ENCODE results near the gene PLEKHJ1. TPM values are rescaled to one million over a fixed set of nuclear protein-coding genes. Genes with fewer than 3 reads are reported as not detected.
A peak's percentile ranks its signal among the peaks of the same experiment; 100 is the strongest.

PLEKHJ1 gene
- total and polyA plus RNA-seq, 12 donors, result 18.1 to 89.5 (median 71.7) TPM

DNA sequence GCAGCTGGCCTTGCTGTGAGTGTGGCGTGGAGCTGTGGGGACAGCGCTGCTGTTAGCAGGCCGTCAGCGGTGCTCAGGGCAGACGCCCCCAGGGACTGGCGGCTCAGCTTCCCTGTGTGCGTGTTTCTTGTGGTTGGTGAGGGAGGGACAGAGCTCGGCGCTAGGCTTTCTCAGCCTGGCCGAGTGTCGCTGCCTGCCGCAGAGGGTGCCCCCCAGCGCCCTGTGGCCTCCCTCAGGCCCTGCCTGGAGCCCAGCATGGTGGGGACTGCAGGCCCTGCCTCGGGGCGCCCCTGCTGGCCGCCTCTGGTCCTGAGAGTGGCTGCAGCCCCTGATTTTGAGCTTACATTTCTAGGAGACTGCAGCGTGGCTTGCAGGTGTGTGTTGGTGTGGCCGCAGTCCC lies 36.9 kb downstream of the PLEKHJ1 start:
- no peak for TF ChIP-seq POLR2A (IDR thresholded peaks at IDR 0.05)
- TF ChIP-seq, protein P1, sequence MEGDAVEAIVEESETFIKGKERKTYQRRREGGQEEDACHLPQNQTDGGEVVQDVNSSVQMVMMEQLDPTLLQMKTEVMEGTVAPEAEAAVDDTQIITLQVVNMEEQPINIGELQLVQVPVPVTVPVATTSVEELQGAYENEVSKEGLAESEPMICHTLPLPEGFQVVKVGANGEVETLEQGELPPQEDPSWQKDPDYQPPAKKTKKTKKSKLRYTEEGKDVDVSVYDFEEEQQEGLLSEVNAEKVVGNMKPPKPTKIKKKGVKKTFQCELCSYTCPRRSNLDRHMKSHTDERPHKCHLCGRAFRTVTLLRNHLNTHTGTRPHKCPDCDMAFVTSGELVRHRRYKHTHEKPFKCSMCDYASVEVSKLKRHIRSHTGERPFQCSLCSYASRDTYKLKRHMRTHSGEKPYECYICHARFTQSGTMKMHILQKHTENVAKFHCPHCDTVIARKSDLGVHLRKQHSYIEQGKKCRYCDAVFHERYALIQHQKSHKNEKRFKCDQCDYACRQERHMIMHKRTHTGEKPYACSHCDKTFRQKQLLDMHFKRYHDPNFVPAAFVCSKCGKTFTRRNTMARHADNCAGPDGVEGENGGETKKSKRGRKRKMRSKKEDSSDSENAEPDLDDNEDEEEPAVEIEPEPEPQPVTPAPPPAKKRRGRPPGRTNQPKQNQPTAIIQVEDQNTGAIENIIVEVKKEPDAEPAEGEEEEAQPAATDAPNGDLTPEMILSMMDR (IDR thresholded peaks at IDR 0.05), result peak in 2 of 6 experiments; percentile 12 to 14
- no peak overlapping the region for H3K4me3 ChIP-seq
- intact Hi-C loops (cut with DNase I), result no loop called here
- WGBS, 4 donors, result 80 to 94% (median 86%) methylated on average over 1 to 18 of the region's 18 CpGs
- H3K9me3 ChIP-seq (replicated peaks in 1 of 3), result no peaks in the 10 kb centered on the region
- H3K27ac ChIP-seq, result no peak overlapping the region
- peaks cover 0 to 36% of the 10 kb centered on the region in 2 donors for H3K36me3 ChIP-seq (replicated peaks in 1 of 2)
- H3K27me3 ChIP-seq, result no peaks in the 10 kb centered on the region
- no peaks in the 10 kb centered on the region for H3K4me1 ChIP-seq (replicated peaks in 1 of 2)
- DNase-seq, result peak in 1 of 7 donors; percentile 58

DNA sequence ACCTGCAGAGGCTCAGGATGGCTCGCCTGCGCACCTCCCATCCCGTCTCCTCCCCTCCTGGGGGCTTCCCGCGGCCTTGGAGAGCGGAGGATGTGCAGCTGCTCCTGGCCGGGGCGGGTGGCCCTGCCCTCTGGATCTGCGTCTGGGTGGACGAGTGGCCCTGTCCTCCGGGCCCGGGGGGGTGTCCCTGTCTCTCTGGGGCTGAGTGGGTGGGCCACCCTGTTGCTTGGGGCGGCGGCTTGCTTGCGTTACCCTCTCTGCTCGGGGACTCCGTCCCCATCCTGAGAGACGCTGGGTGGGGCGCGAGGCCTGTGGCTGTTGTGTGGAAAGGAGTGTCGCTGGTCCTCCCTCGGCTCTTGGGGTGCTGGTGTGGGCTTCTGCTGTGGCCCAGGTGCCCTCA lies 37.8 kb downstream of the PLEKHJ1 start:
- Histone ChIP-seq H3K27ac (no peak overlapping the region), H3K4me3 (no peak overlapping the region), H3K9me3 (replicated peaks in 1 of 3) (no peaks in the 10 kb centered on the region), H3K4me1 (replicated peaks in 1 of 2) (no peaks in the 10 kb centered on the region), H3K36me3 (replicated peaks in 1 of 2) (peaks cover 0 to 41% of the 10 kb centered on the region in 2 donors), H3K27me3 (no peaks in the 10 kb centered on the region)
- whole genome bisulfite sequencing, 4 donors, result 84 to 100% (median 90%) methylated on average over 2 to 22 of the region's 22 CpGs
- TF ChIP-seq POLR2A (IDR thresholded peaks at IDR 0.05), result no peak
- TF ChIP-seq, protein P1 (IDR thresholded peaks at IDR 0.05), result no peak
- intact Hi-C loops (cut with DNase I), result no loop called here
- no peak for DNase-seq

DNA sequence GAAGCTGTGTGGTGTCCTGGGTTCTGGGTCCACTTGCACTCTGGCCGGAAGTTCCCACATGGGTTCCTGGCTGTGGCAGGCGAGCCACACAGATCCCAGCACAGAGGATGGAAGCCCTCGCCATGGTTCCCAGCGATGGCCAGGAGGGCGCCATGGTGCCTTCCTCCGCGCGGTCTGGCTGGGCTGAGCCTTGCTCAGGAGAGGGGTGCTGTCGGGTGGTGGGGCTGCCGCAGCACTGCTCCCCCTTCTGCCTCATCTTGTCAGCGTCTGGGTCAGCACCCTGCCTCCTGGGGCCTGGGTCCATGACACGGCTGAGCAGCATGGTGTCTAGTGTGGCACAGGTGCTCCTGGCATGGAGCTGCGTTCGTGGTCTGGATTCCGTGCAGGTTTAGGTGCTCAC lies 38.9 kb downstream of the PLEKHJ1 start:
- Histone ChIP-seq H3K4me1 (replicated peaks in 1 of 2) (no peaks in the 10 kb centered on the region), H3K9me3 (replicated peaks in 1 of 3) (no peaks in the 10 kb centered on the region), H3K36me3 (replicated peaks in 1 of 2) (peaks cover 0 to 41% of the 10 kb centered on the region in 2 donors), H3K27me3 (no peaks in the 10 kb centered on the region), H3K4me3 (no peak overlapping the region), H3K27ac (no peak overlapping the region)
- WGBS, 4 donors, result 91 to 94% (median 93%) methylated on average over 5 to 15 of the region's 15 CpGs
- no peak for DNase-seq
- no peak for TF ChIP-seq POLR2A (IDR thresholded peaks at IDR 0.05)
- TF ChIP-seq, protein P1 (IDR thresholded peaks at IDR 0.05), result no peak
- intact Hi-C loops (cut with DNase I), result no loop called here

DNA sequence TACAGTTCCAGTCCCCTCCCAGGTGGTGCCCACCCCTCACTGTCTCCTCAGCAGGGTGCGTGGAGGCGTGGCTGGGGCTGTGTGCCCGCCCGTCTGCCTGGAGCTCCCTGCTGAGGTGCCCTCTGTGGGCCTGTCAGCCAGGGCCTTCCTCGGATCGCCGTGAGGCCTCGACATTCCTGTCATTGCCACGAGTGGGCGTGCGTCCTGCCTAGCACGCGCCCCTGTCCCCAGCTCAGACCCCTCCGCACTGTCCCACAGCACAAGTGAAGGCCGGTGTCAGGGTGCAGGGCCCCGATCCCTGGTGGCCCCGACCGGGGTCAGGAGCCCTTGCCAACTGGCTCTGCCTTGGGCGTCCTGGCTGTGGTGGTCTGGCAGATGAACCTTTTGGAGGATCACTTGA lies 40.2 kb downstream of the PLEKHJ1 start:
- H3K36me3 ChIP-seq (replicated peaks in 1 of 2), result peaks cover 0 to 55% of the 10 kb centered on the region in 2 donors
- H3K4me3 ChIP-seq, result no peak overlapping the region
- intact Hi-C loops (cut with DNase I), result no loop called here
- H3K4me1 ChIP-seq (replicated peaks in 1 of 2), result no peaks in the 10 kb centered on the region
- no peak for TF ChIP-seq POLR2A (IDR thresholded peaks at IDR 0.05)
- 89 to 100% (median 95%) methylated on average over 4 to 19 of the region's 19 CpGs for WGBS, 4 donors
- no peaks in the 10 kb centered on the region for H3K9me3 ChIP-seq (replicated peaks in 1 of 3)
- no peak overlapping the region for H3K27ac ChIP-seq
- no peak for DNase-seq
- H3K27me3 ChIP-seq, result no peaks in the 10 kb centered on the region

DNA sequence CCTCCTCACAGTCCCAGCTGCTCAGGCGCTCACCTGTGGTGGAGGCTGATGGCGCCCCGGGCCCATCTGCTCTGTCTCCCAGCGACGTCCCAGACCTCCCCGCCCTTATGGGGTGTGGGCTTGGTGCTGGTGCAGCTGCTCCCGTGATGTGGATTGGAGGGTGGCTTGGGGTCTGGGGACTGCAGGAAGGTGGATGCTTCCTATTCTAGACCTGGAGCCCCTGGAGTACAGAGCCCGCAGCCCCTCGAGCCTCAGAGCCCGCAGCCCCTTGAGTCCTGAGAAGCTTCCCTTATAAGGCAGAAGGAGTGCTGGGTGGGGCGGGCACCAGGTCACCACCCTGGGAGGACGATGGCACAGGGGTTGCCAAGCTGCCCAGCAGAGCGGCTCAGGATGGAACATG lies 40.8 kb downstream of the PLEKHJ1 start:
- Histone ChIP-seq H3K27ac (no peak overlapping the region), H3K4me3 (no peak overlapping the region), H3K9me3 (replicated peaks in 1 of 3) (no peaks in the 10 kb centered on the region), H3K4me1 (replicated peaks in 1 of 2) (no peaks in the 10 kb centered on the region), H3K27me3 (no peaks in the 10 kb centered on the region), H3K36me3 (replicated peaks in 1 of 2) (peaks cover 0 to 57% of the 10 kb centered on the region in 2 donors)
- intact Hi-C loops (cut with DNase I), result no loop called here
- TF ChIP-seq POLR2A (IDR thresholded peaks at IDR 0.05), result no peak
- TF ChIP-seq, protein P1 (IDR thresholded peaks at IDR 0.05), result no peak
- 93 to 100% (median 94%) methylated on average over 3 to 13 of the region's 13 CpGs for WGBS, 4 donors
- no peak for DNase-seq

Data from adrenal gland (tissue), 12 donors.